GM19324 (cell line): ENCODE results near the gene SLC25A47.

Experiments
- ATAC-seq: cut with Tn5 transposase; IDR thresholded peaks from one replicate; pipeline ENCODE4 v1.9.1; 2021; ENCODE audit warnings: mild to moderate bottlenecking, moderate library complexity; ENCODE audit not compliant: unreplicated experiment, low FRiP score

The SLC25A47 gene

GRCh38 chr14:100322138-100322957, 791 bp upstream of the SLC25A47 start:
- no peak for ATAC-seq

DNA sequence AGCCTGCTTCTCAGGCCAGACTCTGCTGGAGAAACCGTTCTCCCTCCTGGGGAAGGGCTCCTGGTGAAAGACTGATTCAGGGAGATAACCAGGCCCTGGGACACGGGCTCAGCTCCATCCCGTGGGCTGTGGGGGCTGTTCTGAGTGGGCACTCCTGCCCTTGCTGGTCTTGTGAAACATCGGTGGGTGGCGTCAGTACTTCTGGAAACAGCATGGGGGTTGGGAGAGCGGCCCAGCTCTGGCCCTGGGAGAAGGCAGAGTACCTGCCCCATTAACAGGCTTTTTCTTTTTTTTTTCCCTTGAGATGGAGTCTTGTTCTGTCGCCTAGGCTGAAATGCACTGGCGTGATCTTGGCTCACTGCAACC, 786 bp downstream of the SLC25A47 start:
- ATAC-seq: no peak

GRCh38 chr14:100325231-100325632, 2.1 kb downstream of the SLC25A47 start:
- no peak for ATAC-seq

DNA sequence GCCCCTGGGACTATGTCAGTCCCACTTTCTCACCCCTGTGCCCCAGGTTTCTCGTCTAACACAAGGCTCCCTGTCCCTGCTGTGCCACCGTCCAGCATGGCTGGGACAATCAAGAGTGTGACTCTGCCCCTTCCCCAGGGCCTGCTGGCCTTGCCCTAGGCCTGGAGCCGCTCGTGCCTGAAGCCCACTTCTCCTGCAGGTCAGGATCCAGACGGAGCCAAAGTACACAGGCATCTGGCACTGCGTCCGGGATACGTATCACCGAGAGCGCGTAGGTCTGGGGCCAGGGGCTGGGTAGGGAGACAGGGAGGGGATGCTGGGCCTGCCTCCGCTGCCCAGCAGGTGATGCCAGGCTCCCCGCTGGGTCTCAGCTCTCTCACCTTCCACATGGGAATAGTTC, 2.8 kb downstream of the SLC25A47 start:
- no peak for ATAC-seq

- ATAC-seq: no peak
These were observed 4.0 kb downstream of the SLC25A47 start for GRCh38 chr14:100327128-100327527.

DNA sequence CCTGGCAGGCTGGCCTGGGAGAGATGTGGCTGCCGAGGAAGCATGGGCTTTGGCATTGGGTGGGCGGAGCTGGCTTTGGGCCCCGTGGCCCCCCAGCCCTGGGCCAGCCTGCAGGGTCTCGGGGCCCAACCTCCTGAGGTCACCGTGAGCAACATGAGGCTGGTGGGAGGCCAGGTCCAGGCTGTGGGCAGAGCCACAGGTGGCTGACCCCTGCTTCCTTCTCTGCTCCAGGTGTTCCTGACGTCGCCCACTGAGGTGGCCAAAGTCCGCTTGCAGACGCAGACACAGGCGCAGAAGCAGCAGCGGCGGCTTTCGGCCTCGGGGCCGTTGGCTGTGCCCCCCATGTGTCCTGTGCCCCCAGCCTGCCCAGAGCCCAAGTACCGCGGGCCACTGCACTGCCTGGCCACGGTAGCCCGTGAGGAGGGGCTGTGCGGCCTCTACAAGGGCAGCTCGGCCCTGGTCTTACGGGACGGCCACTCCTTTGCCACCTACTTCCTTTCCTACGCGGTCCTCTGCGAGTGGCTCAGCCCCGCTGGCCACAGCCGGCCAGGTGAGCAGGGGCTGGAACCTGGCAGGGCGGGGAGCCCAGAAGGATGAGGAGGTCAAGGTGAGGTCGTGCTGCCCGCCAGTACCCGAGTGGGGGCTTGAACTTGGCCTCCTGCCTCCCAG, 5.5 kb downstream of the SLC25A47 start:
- ATAC-seq: no peak

GRCh38 chr14:100329233-100330006, 6.3 kb downstream of the SLC25A47 start:
- no peak for ATAC-seq

DNA sequence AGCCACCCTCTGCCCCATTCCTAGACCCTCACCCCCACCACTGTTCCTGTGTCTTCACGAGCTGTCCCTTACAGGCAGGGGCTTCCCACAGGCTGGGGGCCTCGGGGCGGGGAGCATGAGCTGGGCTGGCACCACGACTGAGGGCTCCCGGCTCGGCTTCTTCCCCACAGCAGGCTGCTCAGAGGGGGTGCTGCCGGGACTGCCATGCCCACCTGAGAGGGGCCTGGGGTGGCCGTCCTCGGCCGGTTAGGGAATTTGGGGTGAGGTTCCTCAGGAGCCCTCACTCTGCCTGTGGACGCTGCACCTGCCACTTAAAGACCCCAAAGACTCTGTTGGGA, 6.8 kb downstream of the SLC25A47 start:
- no peak for ATAC-seq

DNA sequence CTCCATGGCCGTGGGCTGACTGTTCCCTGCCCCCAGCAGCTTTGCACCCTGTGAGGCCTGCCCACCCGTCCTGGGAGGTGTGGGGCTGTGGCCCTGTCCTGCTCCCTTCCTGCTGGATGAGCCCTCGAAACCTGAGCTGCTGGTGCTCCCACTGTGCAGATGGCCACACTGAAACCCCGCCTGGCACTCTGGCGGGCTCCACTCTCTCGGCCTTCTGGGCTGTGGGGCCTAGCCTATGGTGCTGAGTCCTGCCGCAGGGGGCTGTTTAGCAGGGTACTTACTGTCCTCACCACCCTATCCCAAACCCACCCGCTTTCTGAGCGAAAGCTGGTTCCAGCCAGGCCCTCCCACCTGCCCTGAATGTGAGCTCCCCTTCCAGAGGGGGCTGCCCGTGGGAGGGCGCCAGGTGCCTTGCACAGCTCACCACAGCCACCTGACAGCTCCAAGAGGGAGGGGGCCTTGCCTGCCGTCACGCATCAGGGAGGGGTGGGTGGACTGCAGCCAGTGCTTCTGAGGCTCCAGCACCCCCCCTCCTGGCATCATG, 7.3 kb downstream of the SLC25A47 start:
- ATAC-seq: no peak

DNA sequence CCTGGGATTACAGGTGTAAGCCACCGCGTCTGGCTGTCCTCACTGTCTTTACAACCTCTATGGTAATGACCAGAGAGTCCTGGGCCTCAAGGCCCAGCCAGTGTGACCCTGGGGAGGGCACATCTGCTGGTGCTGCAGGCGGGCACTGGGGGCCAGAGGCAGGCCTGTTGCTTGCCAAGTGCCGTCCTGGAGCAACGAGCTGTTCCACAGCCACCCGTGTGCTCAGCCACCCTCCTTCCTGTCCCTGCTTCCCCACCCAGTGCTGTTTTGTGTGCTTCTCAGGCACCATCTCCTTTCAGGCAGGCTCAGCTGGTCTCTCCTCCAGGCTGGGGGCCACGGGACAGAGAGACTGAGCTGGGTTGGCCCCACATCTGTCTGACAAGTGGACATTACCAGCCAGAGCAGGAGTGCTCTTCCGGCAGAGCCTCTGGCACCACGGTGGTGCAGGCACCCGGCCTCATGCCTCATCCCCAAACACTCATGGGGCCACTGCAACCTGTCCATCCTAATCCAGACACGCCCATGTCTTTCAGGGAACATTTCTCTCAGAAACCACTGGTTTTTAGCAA, 9.0 kb downstream of the SLC25A47 start:
- no peak for ATAC-seq

DNA sequence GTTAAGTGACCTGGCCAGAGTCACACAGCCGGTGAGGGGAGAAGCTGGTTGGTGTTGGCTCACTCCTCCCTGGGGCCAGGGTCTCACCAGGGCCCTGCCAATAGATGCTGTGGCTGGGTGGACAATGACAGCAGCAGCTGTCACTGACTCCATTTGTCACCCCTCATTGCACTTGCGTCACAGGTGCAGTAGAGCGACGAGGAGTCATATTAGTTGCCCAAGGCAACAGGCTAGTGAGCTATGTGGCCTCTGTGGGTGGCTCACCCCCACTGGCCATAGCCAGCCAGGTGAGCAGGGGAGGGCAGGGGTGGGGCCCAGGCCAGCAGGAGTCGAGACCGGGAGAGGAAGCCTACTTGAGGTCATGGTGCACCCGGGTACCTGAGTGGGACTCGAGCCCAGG, 9.7 kb downstream of the SLC25A47 start:
- no peak for ATAC-seq

- no peak for ATAC-seq
These were observed 10.2 kb downstream of the SLC25A47 start for GRCh38 chr14:100333311-100333710.

- ATAC-seq: no peak
These were observed 10.7 kb downstream of the SLC25A47 start for GRCh38 chr14:100333827-100334226.

DNA sequence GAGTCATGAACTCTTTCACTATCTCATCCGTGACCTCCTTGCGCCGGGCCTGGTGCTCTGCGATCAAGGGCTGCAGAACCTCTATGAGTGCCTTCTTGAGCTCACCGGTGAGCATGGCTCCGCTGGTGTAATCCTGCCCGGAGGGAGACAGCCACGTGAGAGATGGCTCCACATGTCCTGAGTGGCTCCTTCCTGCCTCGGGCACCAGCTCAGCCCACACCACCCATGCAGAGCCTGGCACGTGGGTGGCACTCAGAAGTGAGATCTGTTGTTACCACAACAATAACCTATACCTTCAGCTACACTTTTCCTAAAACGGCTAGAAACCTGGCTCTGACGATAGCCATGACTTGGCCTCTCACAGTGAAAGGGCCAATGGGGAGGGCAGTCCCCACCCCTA, 11.8 kb downstream of the SLC25A47 start:
- no peak for ATAC-seq

DNA sequence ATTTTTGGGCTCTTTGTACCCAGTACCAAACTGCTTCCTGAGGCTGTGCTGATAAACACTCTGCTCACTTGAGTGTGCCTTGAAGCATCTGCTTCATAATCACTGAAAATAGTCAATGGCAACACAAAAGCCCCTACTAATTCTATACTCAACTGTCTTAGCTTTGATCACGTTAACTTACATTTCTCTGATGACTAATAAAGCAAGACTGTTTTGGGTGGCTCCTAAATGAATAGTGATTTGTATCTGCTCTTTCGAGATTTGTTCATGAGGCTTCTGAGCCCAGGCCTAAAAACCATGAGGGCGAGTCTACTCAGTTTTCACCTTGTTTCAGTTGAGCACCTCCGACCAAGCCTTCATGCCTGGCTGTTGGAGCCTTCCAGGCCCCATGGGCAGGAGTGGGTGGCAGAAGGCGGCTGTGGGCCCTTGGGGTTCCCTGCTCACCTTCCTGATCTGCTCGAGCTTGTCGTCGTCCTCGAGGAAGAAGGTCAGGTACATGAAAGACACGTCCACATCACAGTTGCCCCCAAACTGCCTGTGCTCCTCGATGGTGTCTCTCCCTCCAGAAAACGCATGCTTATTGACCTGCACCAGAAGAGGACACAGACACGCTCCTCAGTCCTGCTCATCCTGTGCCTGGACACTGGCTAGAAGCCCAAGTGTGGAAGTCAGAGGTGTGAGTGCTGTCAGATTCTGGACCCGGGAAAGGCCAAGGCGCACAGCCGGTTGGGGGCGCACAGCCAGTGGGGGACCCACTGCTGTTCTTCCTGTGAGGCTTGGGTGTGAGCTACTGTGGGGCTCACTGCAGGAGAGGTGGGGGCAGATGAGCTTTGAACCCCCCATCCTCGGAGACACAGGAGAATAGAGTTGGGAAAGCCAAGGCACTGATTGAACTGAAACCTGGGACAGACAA, 13.7 kb downstream of the SLC25A47 start:
- no peak for ATAC-seq

- no peak for ATAC-seq
These were observed 16.8 kb downstream of the SLC25A47 start for GRCh38 chr14:100339766-100340422.

DNA sequence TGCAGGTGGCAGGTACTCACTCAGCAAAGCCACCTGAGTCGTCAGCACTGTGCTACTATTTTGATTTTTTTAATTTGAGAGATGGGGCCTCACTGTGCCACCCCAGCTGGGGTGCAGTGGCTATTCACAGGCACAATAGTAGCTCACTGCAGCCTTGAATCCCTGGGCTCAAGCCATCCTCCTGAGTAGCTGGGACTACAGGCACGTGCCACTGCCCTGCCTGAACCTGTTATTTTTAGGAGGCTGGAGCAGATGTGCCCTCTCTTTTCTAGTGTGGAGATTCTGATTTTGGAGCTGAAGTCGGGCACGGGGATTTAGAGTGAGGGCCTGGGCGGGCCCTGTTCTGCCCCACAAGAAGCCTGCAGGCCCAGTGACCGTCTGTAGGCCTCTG, 17.3 kb downstream of the SLC25A47 start:
- ATAC-seq: no peak

GRCh38 chr14:100341301-100342031, 18.3 kb downstream of the SLC25A47 start:
- peak; percentile 46 for ATAC-seq

GRCh38 chr14:100342195-100342594, 19.1 kb downstream of the SLC25A47 start:
- no peak for ATAC-seq
